ENCODE measurements around the gene ADCY9. TPM values are rescaled to one million over a fixed set of nuclear protein-coding genes. Genes with fewer than 3 reads are reported as not detected.

Gene ADCY9
- total RNA-seq, 1 experiment from 2014 or later = 7.0 TPM

- DNase-seq (ENCODE audit: low spot score) = no peak
- Histone ChIP-seq H3K4me1 (ENCODE audit: insufficient read depth, low read length, poor library complexity, severe bottlenecking) (peaks cover 12% of the 10 kb centered on the region), H3K27ac (ENCODE audit: low read depth, low read length, poor library complexity, severe bottlenecking) (no peak overlapping the region), H3K9me3 (ENCODE audit: low read depth, low read length, poor library complexity, severe bottlenecking) (no peaks in the 10 kb centered on the region), H3K36me3 (ENCODE audit: insufficient read depth, low read length, poor library complexity, severe bottlenecking) (no peaks in the 10 kb centered on the region), H3K27me3 (replicated peaks; ENCODE audit: insufficient read depth, low read depth, low read length, poor library complexity) (no peaks in the 10 kb centered on the region), H3K4me3 (ENCODE audit: low read depth, low read length, poor library complexity, severe bottlenecking) (peak overlapping the region; percentile 69)
- POLR2A ChIA-PET (ENCODE audit: low non-redundant PET) = no interaction called here
- CTCF ChIA-PET = no interaction called here
- TSS peak; percentile 32 for BruUV-seq (replicated peaks)
- TF ChIP-seq CTCF (conservative IDR thresholded peaks at IDR 0.05; ENCODE audit: low read depth, low read length) = no peak
- TF ChIP-seq EZH2 (IDR thresholded peaks at IDR 0.05; ENCODE audit: borderline replicate concordance, low read depth, low read length, poor library complexity, severe bottlenecking) = no peak
- intact Hi-C loops (cut with micrococcal nuclease; ENCODE audit: unreplicated experiment) = loop anchor here (5.0 kb wide), 2 partner anchors 132 to 138 kb away; no protein-coding TSS in a partner anchor
Measured at GRCh38 chr16:4114257-4115208, 1.7 kb downstream of the ADCY9 start.

GRCh38 chr16:4113358-4114256, 2.6 kb downstream of the ADCY9 start:
- ChIA-PET CTCF (no interaction called here), POLR2A (ENCODE audit: low non-redundant PET) (no interaction called here)
- Histone ChIP-seq H3K9me3 (ENCODE audit: low read depth, low read length, poor library complexity, severe bottlenecking) (no peaks in the 10 kb centered on the region), H3K4me3 (ENCODE audit: low read depth, low read length, poor library complexity, severe bottlenecking) (peak overlapping the region; percentile 12), H3K27ac (ENCODE audit: low read depth, low read length, poor library complexity, severe bottlenecking) (no peak overlapping the region), H3K4me1 (ENCODE audit: insufficient read depth, low read length, poor library complexity, severe bottlenecking) (peaks cover 12% of the 10 kb centered on the region), H3K36me3 (ENCODE audit: insufficient read depth, low read length, poor library complexity, severe bottlenecking) (no peaks in the 10 kb centered on the region), H3K27me3 (replicated peaks; ENCODE audit: insufficient read depth, low read depth, low read length, poor library complexity) (no peaks in the 10 kb centered on the region)
- DNase-seq (ENCODE audit: low spot score) = no peak
- BruUV-seq (replicated peaks) = no TSS peak
- intact Hi-C loops (cut with micrococcal nuclease; ENCODE audit: unreplicated experiment) = no loop called here
- no peak for TF ChIP-seq EZH2 (IDR thresholded peaks at IDR 0.05; ENCODE audit: borderline replicate concordance, low read depth, low read length, poor library complexity, severe bottlenecking)
- TF ChIP-seq CTCF (conservative IDR thresholded peaks at IDR 0.05; ENCODE audit: low read depth, low read length) = no peak

Measured in A673 (cell line).